MM.1S (cell line): ENCODE measurements around the gene DCUN1D5.

Experiments used
- EZH2 ChIP-seq: fragments of 300-600 bp; sonication (generic); optimal IDR thresholded peaks from 2 replicates; pipeline ENCODE3; 2017; ENCODE audit warnings: low read depth, mild to moderate bottlenecking, antibody characterized with exemption, low read length, mixed read lengths
- EZH2phosphoT487 ChIP-seq: fragments of 300-600 bp; sonication (generic); IDR thresholded peaks from 2 replicates; pipeline ENCODE4 v1.6.1; 2018; ENCODE audit warnings: antibody characterized with exemption, low read length
- TF ChIP-seq, protein P1 (sequence below): fragments of 300-600 bp; sonication (generic); IDR thresholded peaks from 2 replicates; pipeline ENCODE4 v1.5.1; 2016; ENCODE audit warnings: antibody characterized with exemption, low read length, mixed read lengths

DNA sequence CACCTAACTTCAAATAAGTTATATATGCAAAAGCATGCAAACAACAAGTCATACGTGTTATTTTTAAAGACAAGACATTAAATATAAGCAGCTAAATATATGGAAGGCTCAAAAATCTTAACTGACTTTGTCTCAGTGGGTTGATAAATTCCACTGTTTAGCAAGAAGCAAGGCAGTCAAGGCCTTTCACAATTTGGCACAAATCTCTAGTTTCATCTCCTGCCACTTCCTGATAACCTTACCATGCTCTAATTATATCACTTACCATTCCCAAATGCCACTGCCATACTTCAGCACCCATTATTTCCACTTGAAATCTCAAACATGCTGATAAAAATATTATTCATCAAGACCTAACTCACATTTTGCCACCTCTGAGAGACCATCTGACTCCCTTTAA lies 24.8 kb downstream of the DCUN1D5 start:
- TF ChIP-seq, protein P1, sequence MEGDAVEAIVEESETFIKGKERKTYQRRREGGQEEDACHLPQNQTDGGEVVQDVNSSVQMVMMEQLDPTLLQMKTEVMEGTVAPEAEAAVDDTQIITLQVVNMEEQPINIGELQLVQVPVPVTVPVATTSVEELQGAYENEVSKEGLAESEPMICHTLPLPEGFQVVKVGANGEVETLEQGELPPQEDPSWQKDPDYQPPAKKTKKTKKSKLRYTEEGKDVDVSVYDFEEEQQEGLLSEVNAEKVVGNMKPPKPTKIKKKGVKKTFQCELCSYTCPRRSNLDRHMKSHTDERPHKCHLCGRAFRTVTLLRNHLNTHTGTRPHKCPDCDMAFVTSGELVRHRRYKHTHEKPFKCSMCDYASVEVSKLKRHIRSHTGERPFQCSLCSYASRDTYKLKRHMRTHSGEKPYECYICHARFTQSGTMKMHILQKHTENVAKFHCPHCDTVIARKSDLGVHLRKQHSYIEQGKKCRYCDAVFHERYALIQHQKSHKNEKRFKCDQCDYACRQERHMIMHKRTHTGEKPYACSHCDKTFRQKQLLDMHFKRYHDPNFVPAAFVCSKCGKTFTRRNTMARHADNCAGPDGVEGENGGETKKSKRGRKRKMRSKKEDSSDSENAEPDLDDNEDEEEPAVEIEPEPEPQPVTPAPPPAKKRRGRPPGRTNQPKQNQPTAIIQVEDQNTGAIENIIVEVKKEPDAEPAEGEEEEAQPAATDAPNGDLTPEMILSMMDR: no peak
- TF ChIP-seq EZH2phosphoT487 (no peak), EZH2 (no peak)
